Lower leg skin (tissue), 3 donors: ENCODE results near the gene ZNF428.

Source experiments
- POLR2A ChIP-seq, 2 donors: fragments of 450-650 bp; IDR thresholded peaks; one replicate each; pipeline ENCODE4 v1.6.1; 2016 to 2017; ENCODE audit warnings: antibody characterized with exemption in 2 of 2, mild to moderate bottlenecking in 1 of 2, moderate library complexity in 1 of 2
- TF ChIP-seq, protein P1 (sequence below), 3 donors: fragments of 450-650 bp; IDR thresholded peaks; one replicate each; pipeline ENCODE4 v1.5.1; 2016; ENCODE audit warnings: antibody characterized with exemption in 3 of 3, mild to moderate bottlenecking in 3 of 3, moderate library complexity in 2 of 3

DNA sequence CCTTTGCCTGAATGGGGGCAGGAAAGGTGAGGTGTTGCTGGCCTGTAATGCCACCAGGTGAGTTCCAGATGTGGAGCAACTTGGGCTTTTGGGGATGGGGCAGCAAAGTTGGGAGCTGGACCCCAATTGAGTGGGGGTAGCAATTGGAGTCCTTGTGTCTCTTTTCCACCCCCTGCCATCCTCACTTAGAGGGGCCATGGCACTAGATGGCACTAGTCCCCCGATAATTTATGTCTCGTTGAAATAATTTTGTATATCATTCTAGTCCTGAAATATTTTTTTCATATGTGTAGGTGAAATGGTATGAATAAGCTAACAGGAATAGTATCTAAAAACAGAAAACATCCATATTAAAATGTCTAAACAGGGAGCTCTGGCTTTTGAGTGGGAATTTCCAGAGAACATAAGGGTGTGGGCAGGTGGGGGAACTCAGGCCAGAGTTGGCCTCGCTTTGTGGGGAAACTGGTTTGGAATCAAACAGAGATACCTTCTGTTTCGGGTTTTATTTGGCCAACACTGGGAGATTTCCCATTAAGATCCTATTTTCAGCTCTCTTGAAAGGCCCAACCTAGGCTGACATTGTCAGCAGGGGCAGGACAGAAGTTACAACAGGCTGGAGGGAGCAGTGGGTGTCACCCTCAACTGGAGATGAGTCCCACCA, 19.7 kb downstream of the ZNF428 start:
- TF ChIP-seq, protein P1, sequence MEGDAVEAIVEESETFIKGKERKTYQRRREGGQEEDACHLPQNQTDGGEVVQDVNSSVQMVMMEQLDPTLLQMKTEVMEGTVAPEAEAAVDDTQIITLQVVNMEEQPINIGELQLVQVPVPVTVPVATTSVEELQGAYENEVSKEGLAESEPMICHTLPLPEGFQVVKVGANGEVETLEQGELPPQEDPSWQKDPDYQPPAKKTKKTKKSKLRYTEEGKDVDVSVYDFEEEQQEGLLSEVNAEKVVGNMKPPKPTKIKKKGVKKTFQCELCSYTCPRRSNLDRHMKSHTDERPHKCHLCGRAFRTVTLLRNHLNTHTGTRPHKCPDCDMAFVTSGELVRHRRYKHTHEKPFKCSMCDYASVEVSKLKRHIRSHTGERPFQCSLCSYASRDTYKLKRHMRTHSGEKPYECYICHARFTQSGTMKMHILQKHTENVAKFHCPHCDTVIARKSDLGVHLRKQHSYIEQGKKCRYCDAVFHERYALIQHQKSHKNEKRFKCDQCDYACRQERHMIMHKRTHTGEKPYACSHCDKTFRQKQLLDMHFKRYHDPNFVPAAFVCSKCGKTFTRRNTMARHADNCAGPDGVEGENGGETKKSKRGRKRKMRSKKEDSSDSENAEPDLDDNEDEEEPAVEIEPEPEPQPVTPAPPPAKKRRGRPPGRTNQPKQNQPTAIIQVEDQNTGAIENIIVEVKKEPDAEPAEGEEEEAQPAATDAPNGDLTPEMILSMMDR (IDR thresholded peaks at IDR 0.05) = no peak
- no peak for TF ChIP-seq POLR2A (IDR thresholded peaks at IDR 0.05)
